ENCODE results near the gene GOLGA3.
A peak's percentile ranks its signal among the peaks of the same experiment; 100 is the strongest.

The GOLGA3 gene

GRCh38 chr12:132740313-132740646, 88.4 kb downstream of the GOLGA3 start:
- Histone ChIP-seq H3K23ac (ENCODE audit: low read depth, low read length, poor library complexity) (no peak overlapping the region), H4K91ac (ENCODE audit: low read depth, low read length, poor library complexity) (no peak overlapping the region), H3K36me3 (replicated peaks in 1 of 2; ENCODE audit: control insufficient read depth in 2 of 2, insufficient read depth in 2 of 2, low read length in 2 of 2) (peaks cover 60 to 95% of the 10 kb centered on the region in 2 donors), H3K18ac (ENCODE audit: low read length) (no peak overlapping the region), H4K8ac (ENCODE audit: low read depth, low read length) (no peak overlapping the region), H3K4me1 (ENCODE audit: control insufficient read depth in 2 of 2, insufficient read depth in 1 of 2, low read depth in 1 of 2, low read length in 2 of 2) (no peaks in the 10 kb centered on the region), H3K79me1 (ENCODE audit: low read depth, low read length) (peaks cover 2% of the 10 kb centered on the region), H2BK15ac (ENCODE audit: low read length) (no peak overlapping the region), H3K4ac (ENCODE audit: low read length) (no peak overlapping the region), H3K14ac (ENCODE audit: low read length) (no peak overlapping the region), H3K4me2 (ENCODE audit: insufficient read depth, low read length, poor library complexity, severe bottlenecking) (no peak overlapping the region), H2BK12ac (ENCODE audit: low read length) (no peak overlapping the region), H3K9ac (ENCODE audit: low read depth, low read length, poor library complexity) (no peak overlapping the region), H2BK5ac (ENCODE audit: low read length) (no peak overlapping the region), H2AFZ (ENCODE audit: low read length) (no peak overlapping the region), H2BK120ac (ENCODE audit: low read depth, low read length) (no peak overlapping the region), H3K27ac (replicated peaks; ENCODE audit: low read length) (no peak overlapping the region), H3K27me3 (ENCODE audit: control insufficient read depth in 3 of 3, insufficient read depth in 3 of 3, low read depth in 1 of 3, low read length in 3 of 3) (no peaks in the 10 kb centered on the region), H3K4me3 (ENCODE audit: low read length in 2 of 2) (no peak overlapping the region), H3K9me3 (replicated peaks in 1 of 2; ENCODE audit: control insufficient read depth in 2 of 2, insufficient read depth in 1 of 2, low read depth in 1 of 2, low read length in 2 of 2) (peaks cover 0 to 2% of the 10 kb centered on the region in 2 donors), H2AK5ac (ENCODE audit: low read depth, low read length) (no peak overlapping the region)
- no peak for DNase-seq (ENCODE audit: low spot score)
- WGBS, 2 donors (ENCODE audit: extremely low coverage in 2 of 2, insufficient read length in 2 of 2, insufficient replicate concordance in 1 of 2), result no CpG with 5 or more reads among the region's 6 CpGs

DNA sequence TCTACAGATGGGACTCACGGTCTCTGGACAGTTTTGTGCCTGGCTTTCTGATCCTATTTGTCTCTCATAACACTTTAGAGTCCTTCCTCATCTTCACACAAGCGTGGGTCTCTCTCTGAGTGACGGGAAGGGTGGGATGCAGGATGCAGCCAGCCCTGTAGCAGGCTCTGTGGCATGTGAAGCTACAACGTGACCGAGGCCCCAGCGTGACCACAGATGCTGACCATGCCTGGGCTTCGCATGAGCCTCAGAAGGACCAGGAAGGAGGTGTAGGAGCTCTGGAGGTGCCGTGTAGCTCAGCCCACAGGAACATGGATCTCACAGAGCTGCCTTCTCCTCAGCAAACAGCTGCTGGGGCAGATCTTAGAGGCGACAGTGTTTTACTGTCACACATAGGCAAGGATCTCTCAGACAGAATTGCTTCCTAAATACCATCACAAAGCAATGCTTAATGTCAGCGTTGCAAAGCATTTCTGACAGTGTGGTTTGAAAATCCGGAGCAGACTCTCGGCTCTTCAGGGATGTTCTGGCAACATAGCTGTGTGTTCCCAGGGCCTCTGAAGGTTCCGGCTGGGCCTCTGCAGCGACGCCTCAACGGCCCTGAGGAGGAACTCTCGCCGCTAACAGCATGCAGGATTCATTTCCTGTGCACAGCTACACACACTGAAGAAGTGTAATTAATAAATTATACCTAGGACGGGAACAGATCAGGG, 88.9 kb downstream of the GOLGA3 start:
- Histone ChIP-seq H3K27ac (replicated peaks; ENCODE audit: low read length) (no peak overlapping the region), H4K91ac (ENCODE audit: low read depth, low read length, poor library complexity) (no peak overlapping the region), H2AK5ac (ENCODE audit: low read depth, low read length) (no peak overlapping the region), H4K8ac (ENCODE audit: low read depth, low read length) (no peak overlapping the region), H3K14ac (ENCODE audit: low read length) (no peak overlapping the region), H3K27me3 (ENCODE audit: control insufficient read depth in 3 of 3, insufficient read depth in 3 of 3, low read depth in 1 of 3, low read length in 3 of 3) (no peaks in the 10 kb centered on the region), H2BK120ac (ENCODE audit: low read depth, low read length) (no peak overlapping the region), H2AFZ (ENCODE audit: low read length) (no peak overlapping the region), H3K9ac (ENCODE audit: low read depth, low read length, poor library complexity) (no peak overlapping the region), H3K23ac (ENCODE audit: low read depth, low read length, poor library complexity) (no peak overlapping the region), H3K18ac (ENCODE audit: low read length) (no peak overlapping the region), H2BK15ac (ENCODE audit: low read length) (no peak overlapping the region), H3K9me3 (replicated peaks in 1 of 2; ENCODE audit: control insufficient read depth in 2 of 2, insufficient read depth in 1 of 2, low read depth in 1 of 2, low read length in 2 of 2) (peaks cover 0 to 2% of the 10 kb centered on the region in 2 donors), H3K36me3 (replicated peaks in 1 of 2; ENCODE audit: control insufficient read depth in 2 of 2, insufficient read depth in 2 of 2, low read length in 2 of 2) (peaks cover 59 to 95% of the 10 kb centered on the region in 2 donors), H2BK5ac (ENCODE audit: low read length) (no peak overlapping the region), H3K4me2 (ENCODE audit: insufficient read depth, low read length, poor library complexity, severe bottlenecking) (no peak overlapping the region), H3K4me3 (ENCODE audit: low read length in 2 of 2) (no peak overlapping the region), H2BK12ac (ENCODE audit: low read length) (no peak overlapping the region), H3K79me1 (ENCODE audit: low read depth, low read length) (peaks cover 2% of the 10 kb centered on the region), H3K4me1 (ENCODE audit: control insufficient read depth in 2 of 2, insufficient read depth in 1 of 2, low read depth in 1 of 2, low read length in 2 of 2) (no peaks in the 10 kb centered on the region), H3K4ac (ENCODE audit: low read length) (no peak overlapping the region)
- no CpG with 5 or more reads among the region's 19 CpGs for WGBS, 2 donors (ENCODE audit: extremely low coverage in 2 of 2, insufficient read length in 2 of 2, insufficient replicate concordance in 1 of 2)
- no peak for DNase-seq (ENCODE audit: low spot score)

DNA sequence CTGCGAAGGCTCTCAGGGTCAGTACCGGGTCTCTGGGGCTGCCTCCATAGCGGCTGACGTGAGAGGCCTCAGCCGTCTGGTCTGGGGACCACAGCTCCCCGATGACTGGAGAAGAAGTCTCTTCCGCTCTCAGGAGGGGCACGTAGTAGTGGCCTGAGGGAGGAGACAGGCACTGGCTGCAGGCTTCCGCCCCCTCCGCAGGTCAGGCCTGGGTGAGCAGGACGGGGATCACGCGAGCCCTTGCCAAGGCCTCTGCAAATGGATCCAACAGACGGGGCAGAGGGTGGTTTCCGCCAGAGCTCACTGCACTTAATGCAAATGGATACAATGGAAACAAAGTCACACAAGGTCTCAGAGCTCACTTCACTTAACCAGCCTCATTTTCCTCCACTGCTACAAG, 91.8 kb downstream of the GOLGA3 start:
- no CpG with 5 or more reads among the region's 15 CpGs for WGBS, 2 donors (ENCODE audit: extremely low coverage in 2 of 2, insufficient read length in 2 of 2, insufficient replicate concordance in 1 of 2)
- Histone ChIP-seq H3K9ac (ENCODE audit: low read depth, low read length, poor library complexity) (no peak overlapping the region), H3K4me2 (ENCODE audit: insufficient read depth, low read length, poor library complexity, severe bottlenecking) (no peak overlapping the region), H2BK5ac (ENCODE audit: low read length) (no peak overlapping the region), H2AK5ac (ENCODE audit: low read depth, low read length) (no peak overlapping the region), H3K23ac (ENCODE audit: low read depth, low read length, poor library complexity) (no peak overlapping the region), H3K79me1 (ENCODE audit: low read depth, low read length) (peaks cover 2% of the 10 kb centered on the region), H2BK12ac (ENCODE audit: low read length) (no peak overlapping the region), H3K14ac (ENCODE audit: low read length) (no peak overlapping the region), H3K27ac (replicated peaks; ENCODE audit: low read length) (no peak overlapping the region), H3K27me3 (ENCODE audit: control insufficient read depth in 3 of 3, insufficient read depth in 3 of 3, low read depth in 1 of 3, low read length in 3 of 3) (no peaks in the 10 kb centered on the region), H4K8ac (ENCODE audit: low read depth, low read length) (no peak overlapping the region), H3K9me3 (replicated peaks in 1 of 2; ENCODE audit: control insufficient read depth in 2 of 2, insufficient read depth in 1 of 2, low read depth in 1 of 2, low read length in 2 of 2) (no peaks in the 10 kb centered on the region), H3K36me3 (replicated peaks in 1 of 2; ENCODE audit: control insufficient read depth in 2 of 2, insufficient read depth in 2 of 2, low read length in 2 of 2) (peaks cover 65 to 96% of the 10 kb centered on the region in 2 donors), H2AFZ (ENCODE audit: low read length) (no peak overlapping the region), H3K4ac (ENCODE audit: low read length) (no peak overlapping the region), H2BK15ac (ENCODE audit: low read length) (no peak overlapping the region), H2BK120ac (ENCODE audit: low read depth, low read length) (no peak overlapping the region), H3K4me1 (ENCODE audit: control insufficient read depth in 2 of 2, insufficient read depth in 1 of 2, low read depth in 1 of 2, low read length in 2 of 2) (no peaks in the 10 kb centered on the region), H4K91ac (ENCODE audit: low read depth, low read length, poor library complexity) (no peak overlapping the region), H3K4me3 (ENCODE audit: low read length in 2 of 2) (no peak overlapping the region), H3K18ac (ENCODE audit: low read length) (no peak overlapping the region)
- DNase-seq (ENCODE audit: low spot score), result no peak

DNA sequence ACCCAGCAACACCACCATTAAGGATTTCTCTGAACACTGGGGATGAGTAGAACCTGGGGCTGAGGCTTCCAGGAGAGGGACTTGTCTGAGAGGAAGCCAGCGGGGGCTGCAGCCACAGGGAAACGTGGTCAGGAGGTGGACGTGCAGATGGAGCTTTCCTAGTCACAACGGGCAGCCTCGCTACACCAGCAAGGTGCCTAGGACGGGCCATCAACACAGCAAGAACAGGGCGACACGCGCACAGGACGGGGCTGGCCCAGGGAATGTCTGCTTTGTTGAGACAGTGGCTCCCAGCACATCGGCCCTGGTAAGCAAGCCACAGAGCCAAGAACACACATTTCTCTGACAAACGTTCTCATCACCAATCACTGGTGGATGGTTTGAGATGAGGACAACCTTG, 92.3 kb downstream of the GOLGA3 start:
- DNase-seq (ENCODE audit: low spot score), result no peak
- peaks cover 2% of the 10 kb centered on the region for H3K79me1 ChIP-seq (ENCODE audit: low read depth, low read length)
- WGBS, 2 donors (ENCODE audit: extremely low coverage in 2 of 2, insufficient read length in 2 of 2, insufficient replicate concordance in 1 of 2), result no CpG with 5 or more reads among the region's 12 CpGs

More for the DNA sequence above, 92.3 kb downstream of the GOLGA3 start:
- Histone ChIP-seq H2BK120ac (ENCODE audit: low read depth, low read length) (no peak overlapping the region), H3K27ac (replicated peaks; ENCODE audit: low read length) (no peak overlapping the region), H2AK5ac (ENCODE audit: low read depth, low read length) (no peak overlapping the region), H3K27me3 (ENCODE audit: control insufficient read depth in 3 of 3, insufficient read depth in 3 of 3, low read depth in 1 of 3, low read length in 3 of 3) (no peaks in the 10 kb centered on the region), H2BK5ac (ENCODE audit: low read length) (no peak overlapping the region), H2BK15ac (ENCODE audit: low read length) (no peak overlapping the region), H2AFZ (ENCODE audit: low read length) (no peak overlapping the region), H4K91ac (ENCODE audit: low read depth, low read length, poor library complexity) (no peak overlapping the region), H3K9me3 (replicated peaks in 1 of 2; ENCODE audit: control insufficient read depth in 2 of 2, insufficient read depth in 1 of 2, low read depth in 1 of 2, low read length in 2 of 2) (no peaks in the 10 kb centered on the region), H3K36me3 (replicated peaks in 1 of 2; ENCODE audit: control insufficient read depth in 2 of 2, insufficient read depth in 2 of 2, low read length in 2 of 2) (peaks cover 68 to 96% of the 10 kb centered on the region in 2 donors), H3K9ac (ENCODE audit: low read depth, low read length, poor library complexity) (peak overlapping the region; percentile 73), H3K23ac (ENCODE audit: low read depth, low read length, poor library complexity) (no peak overlapping the region), H3K4me3 (ENCODE audit: low read length in 2 of 2) (no peak overlapping the region), H3K4ac (ENCODE audit: low read length) (no peak overlapping the region), H3K18ac (ENCODE audit: low read length) (no peak overlapping the region), H2BK12ac (ENCODE audit: low read length) (no peak overlapping the region), H3K4me2 (ENCODE audit: insufficient read depth, low read length, poor library complexity, severe bottlenecking) (no peak overlapping the region), H4K8ac (ENCODE audit: low read depth, low read length) (no peak overlapping the region), H3K14ac (ENCODE audit: low read length) (no peak overlapping the region), H3K4me1 (ENCODE audit: control insufficient read depth in 2 of 2, insufficient read depth in 1 of 2, low read depth in 1 of 2, low read length in 2 of 2) (no peaks in the 10 kb centered on the region)

Data from neuronal stem cell (in vitro differentiated cells).